ENCODE data around the gene ACTA1.
"Not testable (repeated sequence)": the region's sequence is repeated elsewhere in the genome, so short reads cannot be mapped to it uniquely, and the experiment has no call there.

The ACTA1 gene

DNA sequence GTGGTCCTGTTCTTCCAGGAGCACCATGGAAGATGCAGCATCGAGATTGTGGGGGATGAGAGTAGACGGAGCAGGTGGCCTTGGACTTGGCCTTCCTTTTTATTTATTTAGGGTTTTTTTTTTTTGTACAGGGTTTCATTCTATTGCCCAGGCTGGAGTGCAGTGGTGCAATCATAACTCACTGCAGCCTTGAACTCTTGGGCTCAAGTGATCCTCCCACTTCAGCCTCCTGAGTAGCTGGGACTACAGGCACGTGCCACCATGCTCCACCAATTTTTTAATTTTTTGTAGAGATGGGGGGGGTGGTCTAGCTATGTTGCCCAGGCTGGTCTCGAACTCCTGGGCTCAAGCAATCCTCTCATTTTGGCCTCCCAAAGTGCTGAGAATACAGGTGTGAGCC, 31.6 kb downstream of the ACTA1 start:
- not testable (repeated sequence) for H3K79me1 ChIP-seq (ENCODE audit: low read depth, low read length); H3K9ac ChIP-seq (ENCODE audit: low read depth, low read length, poor library complexity); H3K9me3 ChIP-seq (replicated peaks in 1 of 2; ENCODE audit: control insufficient read depth in 2 of 2, insufficient read depth in 1 of 2, low read depth in 1 of 2, low read length in 2 of 2); DNase-seq (ENCODE audit: low spot score); H3K18ac ChIP-seq (ENCODE audit: low read length); H3K36me3 ChIP-seq (replicated peaks in 1 of 2; ENCODE audit: control insufficient read depth in 2 of 2, insufficient read depth in 2 of 2, low read length in 2 of 2); H2BK15ac ChIP-seq (ENCODE audit: low read length); H3K4me3 ChIP-seq (ENCODE audit: low read length in 2 of 2); H2BK120ac ChIP-seq (ENCODE audit: low read depth, low read length); H4K91ac ChIP-seq (ENCODE audit: low read depth, low read length, poor library complexity); H4K8ac ChIP-seq (ENCODE audit: low read depth, low read length); H3K23ac ChIP-seq (ENCODE audit: low read depth, low read length, poor library complexity); H2BK12ac ChIP-seq (ENCODE audit: low read length); H3K14ac ChIP-seq (ENCODE audit: low read length); H2AFZ ChIP-seq (ENCODE audit: low read length); H2AK5ac ChIP-seq (ENCODE audit: low read depth, low read length); H3K4me2 ChIP-seq (ENCODE audit: insufficient read depth, low read length, poor library complexity, severe bottlenecking); H2BK5ac ChIP-seq (ENCODE audit: low read length); H3K4ac ChIP-seq (ENCODE audit: low read length); H3K4me1 ChIP-seq (ENCODE audit: control insufficient read depth in 2 of 2, insufficient read depth in 1 of 2, low read depth in 1 of 2, low read length in 2 of 2); H3K27ac ChIP-seq (replicated peaks; ENCODE audit: low read length)
- H3K27me3 ChIP-seq (ENCODE audit: control insufficient read depth in 3 of 3, insufficient read depth in 3 of 3, low read depth in 1 of 3, low read length in 3 of 3), result peaks cover 4 to 13% (median 5%) of the 10 kb centered on the region in 3 experiments
- no CpG with 5 or more reads among the region's 4 CpGs for WGBS, 2 donors (ENCODE audit: extremely low coverage in 2 of 2, insufficient read length in 2 of 2, insufficient replicate concordance in 1 of 2)

DNA sequence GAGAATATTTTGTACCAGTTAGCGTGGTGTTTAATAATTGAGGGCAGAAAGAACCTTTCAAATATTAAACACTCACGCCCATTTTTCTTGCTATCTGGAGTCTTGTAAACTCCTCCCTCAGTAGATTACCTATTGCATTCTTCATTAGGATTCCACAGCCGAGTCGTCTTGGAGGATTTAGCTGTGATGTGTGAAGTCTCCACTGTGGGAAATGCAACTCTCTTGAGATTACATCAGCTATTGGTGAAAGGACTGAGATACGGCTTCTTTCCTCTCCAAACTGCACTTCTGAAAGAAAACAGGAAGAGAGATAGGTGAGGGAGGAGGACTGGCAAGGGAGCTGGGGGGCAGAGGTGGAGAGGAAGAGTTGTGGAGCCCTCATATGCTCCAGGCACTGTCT, 36.1 kb downstream of the ACTA1 start:
- H3K9me3 ChIP-seq (replicated peaks in 1 of 2; ENCODE audit: control insufficient read depth in 2 of 2, insufficient read depth in 1 of 2, low read depth in 1 of 2, low read length in 2 of 2), result no peaks in the 10 kb centered on the region
- no peak overlapping the region for H2BK12ac ChIP-seq (ENCODE audit: low read length)
- no CpG with 5 or more reads among the region's 5 CpGs for WGBS, 2 donors (ENCODE audit: extremely low coverage in 2 of 2, insufficient read length in 2 of 2, insufficient replicate concordance in 1 of 2)
- H3K23ac ChIP-seq (ENCODE audit: low read depth, low read length, poor library complexity), result no peak overlapping the region
- H4K8ac ChIP-seq (ENCODE audit: low read depth, low read length), result no peak overlapping the region
- H3K79me1 ChIP-seq (ENCODE audit: low read depth, low read length), result no peaks in the 10 kb centered on the region
- H2BK5ac ChIP-seq (ENCODE audit: low read length), result no peak overlapping the region
- H3K36me3 ChIP-seq (replicated peaks in 1 of 2; ENCODE audit: control insufficient read depth in 2 of 2, insufficient read depth in 2 of 2, low read length in 2 of 2), result no peaks in the 10 kb centered on the region
- H3K4ac ChIP-seq (ENCODE audit: low read length), result no peak overlapping the region
- H3K18ac ChIP-seq (ENCODE audit: low read length), result no peak overlapping the region
- no peak overlapping the region for H2AK5ac ChIP-seq (ENCODE audit: low read depth, low read length)
- no peak overlapping the region for H3K27ac ChIP-seq (replicated peaks; ENCODE audit: low read length)
- no peak overlapping the region for H2AFZ ChIP-seq (ENCODE audit: low read length)
- no peak overlapping the region for H4K91ac ChIP-seq (ENCODE audit: low read depth, low read length, poor library complexity)
- no peak overlapping the region for H3K9ac ChIP-seq (ENCODE audit: low read depth, low read length, poor library complexity)
- no peak overlapping the region for H2BK15ac ChIP-seq (ENCODE audit: low read length)
- H2BK120ac ChIP-seq (ENCODE audit: low read depth, low read length), result no peak overlapping the region
- DNase-seq (ENCODE audit: low spot score), result no peak
- H3K14ac ChIP-seq (ENCODE audit: low read length), result no peak overlapping the region
- H3K4me1 ChIP-seq (ENCODE audit: control insufficient read depth in 2 of 2, insufficient read depth in 1 of 2, low read depth in 1 of 2, low read length in 2 of 2), result peaks cover 0 to 1% of the 10 kb centered on the region in 2 donors
- peaks cover 0 to 21% (median 0%) of the 10 kb centered on the region in 3 experiments for H3K27me3 ChIP-seq (ENCODE audit: control insufficient read depth in 3 of 3, insufficient read depth in 3 of 3, low read depth in 1 of 3, low read length in 3 of 3)
- no peak overlapping the region for H3K4me3 ChIP-seq (ENCODE audit: low read length in 2 of 2)
- H3K4me2 ChIP-seq (ENCODE audit: insufficient read depth, low read length, poor library complexity, severe bottlenecking), result no peak overlapping the region

DNA sequence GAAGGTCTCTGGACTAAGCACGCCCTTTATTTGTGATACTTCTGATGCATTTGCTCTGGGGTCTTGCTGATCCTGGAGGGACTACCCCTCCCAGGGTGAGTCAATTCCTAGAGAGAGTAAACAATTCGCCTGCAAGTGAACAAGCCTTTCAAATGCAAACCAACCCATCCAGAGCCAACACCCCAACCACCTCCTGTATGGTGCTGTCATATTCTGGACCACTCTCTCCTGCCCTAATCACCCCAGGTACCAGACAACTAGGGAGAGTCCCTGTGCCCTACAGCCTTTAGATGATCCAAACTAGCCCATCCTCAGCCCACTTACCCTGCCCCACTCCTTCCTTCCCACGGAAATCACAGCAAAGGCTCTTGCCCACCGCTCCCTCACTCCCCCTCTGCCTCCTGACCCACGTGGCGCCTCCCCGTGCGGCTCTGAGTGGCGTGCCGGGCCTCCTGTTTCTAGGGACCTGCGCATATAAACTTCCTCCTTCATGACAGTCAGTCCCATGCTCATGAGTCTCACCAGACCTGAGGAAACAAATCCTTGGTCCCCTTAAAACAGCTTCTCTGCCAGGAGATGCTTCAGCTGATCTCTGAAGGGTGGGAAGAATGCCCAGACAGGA, 37.2 kb downstream of the ACTA1 start:
- H3K27ac ChIP-seq (replicated peaks; ENCODE audit: low read length), result no peak overlapping the region
- no peak overlapping the region for H2AK5ac ChIP-seq (ENCODE audit: low read depth, low read length)
- no peak overlapping the region for H3K4ac ChIP-seq (ENCODE audit: low read length)
- peaks cover 0 to 18% (median 0%) of the 10 kb centered on the region in 3 experiments for H3K27me3 ChIP-seq (ENCODE audit: control insufficient read depth in 3 of 3, insufficient read depth in 3 of 3, low read depth in 1 of 3, low read length in 3 of 3)
- no peaks in the 10 kb centered on the region for H3K36me3 ChIP-seq (replicated peaks in 1 of 2; ENCODE audit: control insufficient read depth in 2 of 2, insufficient read depth in 2 of 2, low read length in 2 of 2)
- no peak overlapping the region for H3K4me3 ChIP-seq (ENCODE audit: low read length in 2 of 2)
- peak overlapping the region; percentile 79 for H3K14ac ChIP-seq (ENCODE audit: low read length)
- H2BK5ac ChIP-seq (ENCODE audit: low read length), result no peak overlapping the region
- no peak overlapping the region for H4K91ac ChIP-seq (ENCODE audit: low read depth, low read length, poor library complexity)
- no peak overlapping the region for H2AFZ ChIP-seq (ENCODE audit: low read length)
- peaks cover 0 to 1% of the 10 kb centered on the region in 2 donors for H3K4me1 ChIP-seq (ENCODE audit: control insufficient read depth in 2 of 2, insufficient read depth in 1 of 2, low read depth in 1 of 2, low read length in 2 of 2)
- DNase-seq (ENCODE audit: low spot score), result no peak
- no peak overlapping the region for H4K8ac ChIP-seq (ENCODE audit: low read depth, low read length)
- no peaks in the 10 kb centered on the region for H3K79me1 ChIP-seq (ENCODE audit: low read depth, low read length)
- H2BK120ac ChIP-seq (ENCODE audit: low read depth, low read length), result no peak overlapping the region
- no CpG with 5 or more reads among the region's 11 CpGs for WGBS, 2 donors (ENCODE audit: extremely low coverage in 2 of 2, insufficient read length in 2 of 2, insufficient replicate concordance in 1 of 2)
- H2BK15ac ChIP-seq (ENCODE audit: low read length), result no peak overlapping the region
- H3K23ac ChIP-seq (ENCODE audit: low read depth, low read length, poor library complexity), result no peak overlapping the region
- H2BK12ac ChIP-seq (ENCODE audit: low read length), result no peak overlapping the region
- no peak overlapping the region for H3K9ac ChIP-seq (ENCODE audit: low read depth, low read length, poor library complexity)
- H3K18ac ChIP-seq (ENCODE audit: low read length), result no peak overlapping the region
- H3K9me3 ChIP-seq (replicated peaks in 1 of 2; ENCODE audit: control insufficient read depth in 2 of 2, insufficient read depth in 1 of 2, low read depth in 1 of 2, low read length in 2 of 2), result no peaks in the 10 kb centered on the region
- H3K4me2 ChIP-seq (ENCODE audit: insufficient read depth, low read length, poor library complexity, severe bottlenecking), result no peak overlapping the region

DNA sequence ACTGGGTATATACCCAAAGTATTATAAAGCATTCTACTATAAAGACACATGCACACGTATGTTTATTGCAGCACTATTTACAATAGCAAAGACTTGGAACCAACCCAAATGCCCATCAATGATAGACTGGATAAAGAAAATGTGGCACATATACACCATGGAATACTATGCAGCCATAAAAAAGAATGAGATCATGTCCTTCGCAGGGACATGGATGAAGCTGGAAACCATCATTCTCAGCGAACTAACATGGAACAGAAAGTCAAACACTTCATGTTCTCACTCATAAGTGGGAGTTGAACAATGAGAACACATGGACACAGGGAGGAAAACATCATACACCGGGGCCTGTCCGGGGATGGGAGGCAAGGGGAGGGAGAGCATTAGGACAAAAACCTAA, 39.4 kb downstream of the ACTA1 start:
- H2BK15ac ChIP-seq (ENCODE audit: low read length); H3K4me3 ChIP-seq (ENCODE audit: low read length in 2 of 2); H4K8ac ChIP-seq (ENCODE audit: low read depth, low read length); H3K18ac ChIP-seq (ENCODE audit: low read length); H3K14ac ChIP-seq (ENCODE audit: low read length); H3K4me1 ChIP-seq (ENCODE audit: control insufficient read depth in 2 of 2, insufficient read depth in 1 of 2, low read depth in 1 of 2, low read length in 2 of 2); H3K23ac ChIP-seq (ENCODE audit: low read depth, low read length, poor library complexity); H3K4me2 ChIP-seq (ENCODE audit: insufficient read depth, low read length, poor library complexity, severe bottlenecking); H4K91ac ChIP-seq (ENCODE audit: low read depth, low read length, poor library complexity); H3K79me1 ChIP-seq (ENCODE audit: low read depth, low read length); H2BK12ac ChIP-seq (ENCODE audit: low read length); H2BK120ac ChIP-seq (ENCODE audit: low read depth, low read length); H3K9ac ChIP-seq (ENCODE audit: low read depth, low read length, poor library complexity); DNase-seq (ENCODE audit: low spot score); H3K9me3 ChIP-seq (replicated peaks in 1 of 2; ENCODE audit: control insufficient read depth in 2 of 2, insufficient read depth in 1 of 2, low read depth in 1 of 2, low read length in 2 of 2); H2AFZ ChIP-seq (ENCODE audit: low read length); H2AK5ac ChIP-seq (ENCODE audit: low read depth, low read length); H3K4ac ChIP-seq (ENCODE audit: low read length); H3K27ac ChIP-seq (replicated peaks; ENCODE audit: low read length); H3K36me3 ChIP-seq (replicated peaks in 1 of 2; ENCODE audit: control insufficient read depth in 2 of 2, insufficient read depth in 2 of 2, low read length in 2 of 2); H2BK5ac ChIP-seq (ENCODE audit: low read length): not testable (repeated sequence)
- peaks cover 0 to 17% (median 0%) of the 10 kb centered on the region in 3 experiments for H3K27me3 ChIP-seq (ENCODE audit: control insufficient read depth in 3 of 3, insufficient read depth in 3 of 3, low read depth in 1 of 3, low read length in 3 of 3)
- no CpG with 5 or more reads among the region's 5 CpGs for WGBS, 2 donors (ENCODE audit: extremely low coverage in 2 of 2, insufficient read length in 2 of 2, insufficient replicate concordance in 1 of 2)
